Mammary epithelial cell (primary cell): ENCODE data around the gene MINDY4B.

ENCODE experiments used
- CTCF ChIP-seq, 2 donors: IDR thresholded peaks in 1 of 2; conservative IDR thresholded peaks in 1 of 2; 2 replicates each; pipeline ENCODE4 v1.5.1; 2011 to 2012; ENCODE audit warnings: inconsistent platforms in 2 of 2, low read length in 2 of 2, mild to moderate bottlenecking in 2 of 2, control low read depth in 1 of 2, low read depth in 1 of 2; ENCODE audit not compliant: insufficient read depth in 1 of 2; ENCODE audit errors: extremely low read depth in 1 of 2
- EZH2 ChIP-seq: IDR thresholded peaks from 2 replicates; pipeline ENCODE4 v1.6.1; 2012; ENCODE audit warnings: low read length, inconsistent platforms, borderline replicate concordance

GRCh38 chr3:150843241-150843640, 62.0 kb downstream of the MINDY4B start:
- TF ChIP-seq CTCF (conservative IDR thresholded peaks at IDR 0.05 in 1 of 2, IDR thresholded peaks at IDR 0.05 in 1 of 2; ENCODE audit: extremely low read depth in 1 of 2, insufficient read depth in 1 of 2, low read depth in 1 of 2, low read length in 2 of 2) (no peak), EZH2 (no peak)
